Adipose tissue (tissue), 3 donors: Measurements from ENCODE around the gene NHSL2. TPM values are rescaled to one million over a fixed set of nuclear protein-coding genes. Genes with fewer than 3 reads are reported as not detected.

ENCODE experiments used
- H3K27ac ChIP-seq: one replicate; pipeline ENCODE4 v1.5.1; 2013; ENCODE audit warnings: low read depth, low read length
- WGBS, 3 donors: extraction: QIAGEN DNeasy Blood & Tissue Kit; methylation state at CpG; one replicate each; pipeline ENCODE4 v1.1.7; 2013; 5-methylcytosine and 5-hydroxymethylcytosine counted together
- polyA plus RNA-seq, 3 donors: library from polyadenylated mRNA; stranded (reverse); fragments of 200-250 nt; gene quantifications; one replicate each; pipeline ENCODE4 v1.2.3, GENCODE V29; 2013
- donor health status: healthy with polysubstance abuse.
- donor health status: Bipolar disorder and iron deficiency.
- donor health status: healthy.

Gene NHSL2
- polyA plus RNA-seq, 3 donors: 0.41 to 3.8 (median 2.3) TPM

GRCh38 chrX:71917621-71918343 is 7.1 kb downstream of the NHSL2 start:
- no peak overlapping the region for H3K27ac ChIP-seq
- 62 to 65% (median 64%) methylated on average over 9 of the region's 9 CpGs for whole genome bisulfite sequencing, 3 donors

DNA sequence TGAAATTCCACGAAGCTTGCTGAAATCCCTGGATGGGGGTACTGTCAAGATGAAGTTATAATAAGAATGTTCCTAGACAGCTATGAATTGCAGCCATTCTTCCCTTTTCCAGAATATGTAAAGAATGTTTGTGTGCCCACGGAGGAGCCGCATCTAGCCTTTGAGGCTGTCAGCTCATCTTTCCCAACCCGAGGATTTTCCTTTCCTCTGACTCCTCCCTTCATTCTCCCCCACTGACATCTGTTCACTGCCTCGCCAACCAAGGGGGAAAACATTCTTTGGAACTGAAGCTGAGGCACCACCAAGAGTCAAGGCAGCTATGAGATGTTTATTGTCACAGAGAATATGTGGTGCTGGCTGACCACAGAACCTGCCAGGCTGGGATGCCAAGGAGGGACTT is 8.8 kb downstream of the NHSL2 start:
- 61 to 66% (median 64%) methylated on average over 4 to 5 of the region's 5 CpGs for WGBS, 3 donors
- H3K27ac ChIP-seq: no peak overlapping the region

DNA sequence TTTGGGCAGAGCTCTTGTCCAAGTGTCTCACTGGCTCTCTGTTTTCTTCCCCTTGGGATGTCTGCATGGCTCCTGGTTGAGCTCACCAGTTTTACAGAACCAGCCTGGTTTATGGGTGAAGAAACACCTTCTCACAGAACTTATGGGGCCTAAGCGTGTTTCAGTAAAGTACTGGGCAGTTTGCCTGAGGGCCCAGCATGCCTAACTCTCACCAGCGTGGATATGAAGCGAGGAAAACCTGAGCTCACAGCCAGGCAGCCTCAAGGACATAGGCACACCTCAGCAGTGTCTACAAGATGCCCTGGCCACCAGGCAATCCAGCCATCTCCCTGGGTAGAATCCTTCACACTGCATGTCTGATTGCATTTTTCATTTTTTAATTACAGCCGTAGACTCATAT is 9.2 kb downstream of the NHSL2 start:
- 67 to 96% (median 79%) methylated on average over 4 of the region's 4 CpGs for WGBS, 3 donors
- no peak overlapping the region for H3K27ac ChIP-seq

GRCh38 chrX:71922686-71923085 is 12.0 kb downstream of the NHSL2 start:
- no peak overlapping the region for H3K27ac ChIP-seq
- whole genome bisulfite sequencing, 3 donors: 52 to 83% (median 73%) methylated on average over 1 of the region's 1 CpG

- WGBS, 3 donors: 46 to 65% (median 53%) methylated on average over 3 of the region's 3 CpGs
- H3K27ac ChIP-seq: no peak overlapping the region
Observed at GRCh38 chrX:71923516-71923915, 12.9 kb downstream of the NHSL2 start.

GRCh38 chrX:71927040-71927439 is 16.4 kb downstream of the NHSL2 start:
- 76 to 77% (median 76%) methylated on average over 7 of the region's 7 CpGs for WGBS, 3 donors
- H3K27ac ChIP-seq: no peak overlapping the region

- no peak overlapping the region for H3K27ac ChIP-seq
- 82 to 91% (median 82%) methylated on average over 2 of the region's 2 CpGs for WGBS, 3 donors
Observed at GRCh38 chrX:71928856-71929255, 18.2 kb downstream of the NHSL2 start.

DNA sequence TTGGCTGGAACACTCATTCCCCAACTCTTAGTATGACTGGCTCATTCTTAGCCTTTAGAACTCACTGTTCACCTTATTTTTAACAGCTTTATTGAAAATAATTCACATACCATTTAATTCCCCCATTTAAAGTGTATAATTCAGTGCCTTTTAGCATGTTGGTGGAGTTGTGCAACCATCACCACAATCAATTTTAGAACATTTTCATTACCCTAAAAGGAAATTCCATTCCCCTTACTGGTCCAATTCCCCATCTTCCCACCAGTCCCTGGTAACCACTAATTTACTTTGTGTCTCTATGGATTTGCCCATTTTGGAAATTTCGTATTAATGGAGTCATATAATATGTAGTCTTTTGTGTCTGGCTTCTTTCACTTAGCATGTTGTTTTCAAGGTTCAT is 19.7 kb downstream of the NHSL2 start:
- WGBS, 3 donors: 73 to 93% (median 79%) methylated on average over 1 of the region's 1 CpG
- no peak overlapping the region for H3K27ac ChIP-seq

- WGBS, 3 donors: 42 to 65% (median 53%) methylated on average over 3 of the region's 3 CpGs
- no peak overlapping the region for H3K27ac ChIP-seq
Observed at GRCh38 chrX:71935476-71935875, 24.8 kb downstream of the NHSL2 start.

GRCh38 chrX:71936632-71937031 is 26.0 kb downstream of the NHSL2 start:
- H3K27ac ChIP-seq: no peak overlapping the region

DNA sequence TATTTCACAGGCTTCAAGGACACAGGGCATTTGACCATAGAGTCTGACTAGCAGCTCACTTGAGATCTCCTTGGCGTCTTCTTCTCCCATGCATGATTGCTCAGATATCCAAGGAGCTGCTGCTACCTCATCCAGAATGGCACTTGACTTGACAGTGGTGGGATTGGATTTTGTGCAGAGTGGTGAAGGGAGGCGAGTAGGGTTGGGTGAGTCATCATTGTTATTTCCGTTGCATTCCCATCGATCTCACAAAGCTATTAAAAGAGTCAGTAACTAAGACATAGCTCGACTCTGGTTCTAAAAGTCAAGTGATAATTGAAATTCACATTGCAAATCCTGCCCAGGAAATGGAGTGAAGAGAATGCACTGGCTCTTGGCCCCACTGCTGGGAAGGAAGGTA is 27.7 kb downstream of the NHSL2 start:
- WGBS, 3 donors: 60 to 63% (median 63%) methylated on average over 5 of the region's 5 CpGs
- no peak overlapping the region for H3K27ac ChIP-seq

More at GRCh38 chrX:71936632-71937031, 26.0 kb downstream of the NHSL2 start:
- 53 to 90% (median 61%) methylated on average over 1 of the region's 1 CpG for WGBS, 3 donors

GRCh38 chrX:71941145-71941544 is 30.5 kb downstream of the NHSL2 start:
- WGBS, 3 donors: 85 to 88% (median 85%) methylated on average over 1 of the region's 1 CpG
- no peak overlapping the region for H3K27ac ChIP-seq

- 35 to 60% (median 53%) methylated on average over 3 of the region's 3 CpGs for WGBS, 3 donors
- H3K27ac ChIP-seq: no peak overlapping the region
Observed at GRCh38 chrX:71941776-71942175, 31.1 kb downstream of the NHSL2 start.

DNA sequence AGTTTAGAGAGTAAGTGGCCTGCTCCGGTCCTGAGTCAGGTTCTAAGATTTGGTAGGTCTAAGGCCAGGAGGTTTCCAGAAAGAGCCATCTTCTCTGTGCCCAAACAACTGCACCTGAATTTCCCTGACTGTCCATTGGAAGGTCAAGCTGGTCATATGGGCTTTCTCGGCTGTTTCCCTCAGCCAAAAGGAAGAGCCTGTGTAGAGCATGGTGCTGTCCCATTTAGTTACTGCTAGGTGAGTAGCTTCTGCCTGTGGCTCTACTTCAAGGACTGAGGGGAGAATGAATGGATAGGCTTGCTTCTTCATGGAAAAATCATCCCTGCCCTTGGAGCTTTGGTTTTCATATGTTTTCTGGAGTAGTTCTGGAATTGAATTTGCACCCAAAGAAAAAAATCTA is 33.7 kb downstream of the NHSL2 start:
- H3K27ac ChIP-seq: no peak overlapping the region
- 72 to 93% (median 81%) methylated on average over 2 of the region's 2 CpGs for WGBS, 3 donors

- 37 to 56% (median 43%) methylated on average over 7 to 8 of the region's 8 CpGs for WGBS, 3 donors
- H3K27ac ChIP-seq: no peak overlapping the region
Observed at GRCh38 chrX:71945237-71945805, 34.7 kb downstream of the NHSL2 start.

- H3K27ac ChIP-seq: no peak overlapping the region
- 72 to 95% (median 79%) methylated on average over 3 to 8 of the region's 8 CpGs for WGBS, 3 donors
Observed at GRCh38 chrX:71949363-71949762, 38.7 kb downstream of the NHSL2 start.

- H3K27ac ChIP-seq: no peak overlapping the region
- WGBS, 3 donors: 71 to 84% (median 77%) methylated on average over 10 of the region's 10 CpGs
Observed at GRCh38 chrX:71949844-71950445, 39.3 kb downstream of the NHSL2 start.

DNA sequence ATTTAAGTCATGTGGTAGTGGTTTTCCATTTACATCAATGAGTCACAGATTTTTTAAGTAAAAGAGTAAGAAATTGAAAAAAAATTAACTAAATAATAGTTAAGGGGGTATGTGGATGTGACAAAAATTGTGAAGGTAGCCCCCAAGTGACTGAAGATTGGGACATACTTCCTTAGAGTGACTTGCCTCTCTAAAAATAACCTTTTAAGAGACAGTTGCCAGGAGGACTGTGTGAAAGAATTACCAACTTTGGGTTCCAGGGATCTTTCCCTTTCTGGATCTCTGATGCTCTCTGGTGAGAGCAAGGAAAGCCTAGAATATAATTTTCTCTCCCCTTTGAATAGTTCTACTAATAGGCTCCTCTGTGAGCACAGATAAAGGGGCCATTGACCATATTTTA is 42.7 kb downstream of the NHSL2 start:
- no peak overlapping the region for H3K27ac ChIP-seq

DNA sequence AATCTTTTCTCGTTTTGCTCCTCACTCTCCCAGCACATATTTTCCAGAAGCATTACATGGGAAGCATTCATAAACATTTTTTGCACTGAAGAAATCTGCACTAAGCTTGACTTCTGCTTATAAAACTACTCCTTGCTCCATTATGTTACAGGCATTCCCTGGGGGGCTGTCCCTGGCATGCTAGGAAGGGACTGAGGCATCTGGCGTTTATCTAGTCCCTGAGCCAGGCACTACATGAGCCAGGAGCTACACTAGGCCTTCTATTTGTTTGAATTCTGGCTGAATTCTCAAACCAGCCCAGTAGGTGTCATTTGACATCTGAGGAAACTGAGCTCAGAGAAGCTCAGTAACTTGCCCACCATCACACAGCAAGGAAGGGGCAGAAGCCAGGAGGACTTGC is 43.3 kb downstream of the NHSL2 start:
- WGBS, 3 donors: 53 to 73% (median 62%) methylated on average over 2 of the region's 2 CpGs
- no peak overlapping the region for H3K27ac ChIP-seq

DNA sequence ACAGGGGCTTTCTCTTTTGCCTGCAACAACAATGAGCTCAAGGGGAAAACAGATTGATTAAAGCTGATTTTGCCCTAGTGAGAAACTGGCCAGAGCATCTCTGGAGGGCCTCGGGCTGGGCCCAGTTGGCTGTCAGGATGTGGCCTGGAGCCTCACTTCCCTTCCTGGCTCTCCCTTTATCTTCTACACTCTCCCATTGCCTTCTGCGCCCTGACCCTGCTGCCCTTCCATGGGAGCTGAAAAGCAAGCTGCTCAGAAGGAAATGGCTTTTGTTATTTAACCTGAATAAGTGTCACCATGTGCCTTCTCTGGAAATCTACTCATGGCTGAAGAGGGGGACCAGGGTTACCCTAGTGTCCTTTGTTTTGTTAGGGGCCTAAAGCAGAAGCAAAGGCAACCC is 43.8 kb downstream of the NHSL2 start:
- no peak overlapping the region for H3K27ac ChIP-seq
- WGBS, 3 donors: 50 to 67% (median 58%) methylated on average over 2 of the region's 2 CpGs
